Caki2 (cell line): Measurements from ENCODE around the gene LIFR. TPM values are rescaled to one million over a fixed set of nuclear protein-coding genes. Genes with fewer than 3 reads are reported as not detected.
A peak's percentile ranks its signal among the peaks of the same experiment; 100 is the strongest.

Source experiments
- DNase-seq: peaks from one replicate; pipeline ENCODE4 v3.0.0-alpha.2; 2015; ENCODE audit warnings: low read depth
- in situ Hi-C: cut with HindIII; loops from 2 replicates; pipeline ENCODE4 v1.10.0; 2016; ENCODE audit warnings: low sequenced_read_pairs, low pct_unique_long_range_greater_than_20kb, mixed read lengths
- total RNA-seq: library from RNA; depleted of rRNA; stranded (reverse); fragments of >200 nt; shearing (Covaris generic); gene quantifications from 2 replicates; pipeline ENCODE4 v1.2.3, GENCODE V29; 2014; ENCODE audit warnings: low replicate concordance

Gene LIFR
- total RNA-seq, 1 experiment from 2014 or later: 13.7 TPM

DNA sequence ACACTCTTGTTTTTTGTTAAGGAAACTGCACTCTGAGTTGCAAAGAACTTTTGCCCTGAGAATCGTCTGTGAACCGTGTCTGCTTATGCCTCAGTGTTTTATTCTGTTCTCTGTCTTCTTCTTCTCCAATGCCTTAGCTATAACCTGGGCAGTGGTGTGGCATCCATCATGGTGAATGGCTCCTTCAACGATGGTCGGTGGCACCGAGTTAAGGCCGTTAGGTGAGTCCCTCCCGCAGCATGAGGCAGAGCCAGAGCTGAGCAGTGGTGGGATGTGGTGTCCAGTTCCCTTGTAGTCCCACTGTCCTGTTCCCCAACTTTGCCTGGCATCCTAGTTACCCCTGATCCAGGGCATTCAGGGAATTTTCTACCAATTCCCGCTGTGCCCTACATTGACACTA, 98.3 kb downstream of the LIFR start:
- in situ Hi-C loops: no loop called here
- DNase-seq: no peak

DNA sequence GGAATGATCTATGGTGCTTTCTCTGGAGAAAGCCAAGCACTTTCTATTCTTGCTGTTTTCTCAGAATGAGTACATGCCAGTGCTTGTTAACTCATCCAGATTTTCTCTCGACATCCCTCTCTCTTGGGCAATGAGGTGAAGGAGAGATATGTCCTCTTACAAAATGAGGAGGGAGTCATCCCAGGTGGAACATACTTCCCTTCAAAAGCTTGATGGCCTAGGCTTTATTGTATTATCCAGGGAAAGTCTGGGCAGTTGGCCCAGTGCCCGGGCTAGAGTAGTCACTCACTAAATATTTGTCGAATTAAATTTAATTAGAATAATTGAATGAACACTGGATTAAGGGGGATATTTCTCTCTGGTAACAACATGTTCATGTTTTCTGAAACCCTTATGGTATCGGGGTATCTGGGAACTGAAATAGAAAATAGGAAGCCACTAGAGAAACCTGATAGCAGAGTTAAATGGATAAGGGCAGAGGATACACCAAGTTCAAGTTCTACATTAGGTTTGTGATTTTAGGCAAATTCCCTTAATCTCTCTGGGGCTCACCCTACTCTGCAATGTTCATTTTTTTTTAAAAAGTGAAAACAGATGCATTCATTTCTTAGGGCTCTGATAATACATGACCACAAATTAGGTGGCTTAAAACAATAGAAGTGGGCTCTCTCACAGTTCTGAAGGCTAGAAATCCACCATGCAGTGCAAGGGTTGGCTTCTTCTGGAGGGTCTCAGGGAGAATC, 99.6 kb downstream of the LIFR start:
- in situ Hi-C loops: no loop called here
- DNase-seq: no peak

DNA sequence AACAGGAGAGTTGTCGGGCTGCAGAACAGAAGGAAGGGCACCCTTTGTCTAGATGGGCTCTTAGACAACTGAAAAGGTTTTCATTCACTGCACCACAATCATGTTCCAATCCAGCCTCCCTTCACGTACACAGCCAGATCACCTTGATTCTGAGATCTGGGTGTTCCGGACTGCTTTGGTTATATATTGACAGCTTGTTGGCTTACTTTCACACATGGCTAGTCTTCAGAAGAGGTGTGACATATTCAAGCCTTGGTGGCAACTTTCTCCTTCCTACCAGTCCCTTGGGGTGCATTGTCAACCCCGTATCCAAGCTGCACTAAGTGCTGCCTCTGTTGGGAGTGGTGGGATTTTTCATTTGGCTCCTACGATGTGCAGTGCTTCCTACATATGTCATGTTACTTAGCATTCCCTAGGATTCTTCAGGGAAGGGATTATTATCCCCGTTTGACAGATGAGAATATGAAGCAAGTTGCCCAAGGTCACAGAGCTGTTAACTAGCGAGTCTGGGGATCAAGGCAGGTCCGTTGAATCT, 100.6 kb downstream of the LIFR start:
- peak; percentile 49 for DNase-seq
- in situ Hi-C loops: no loop called here

DNA sequence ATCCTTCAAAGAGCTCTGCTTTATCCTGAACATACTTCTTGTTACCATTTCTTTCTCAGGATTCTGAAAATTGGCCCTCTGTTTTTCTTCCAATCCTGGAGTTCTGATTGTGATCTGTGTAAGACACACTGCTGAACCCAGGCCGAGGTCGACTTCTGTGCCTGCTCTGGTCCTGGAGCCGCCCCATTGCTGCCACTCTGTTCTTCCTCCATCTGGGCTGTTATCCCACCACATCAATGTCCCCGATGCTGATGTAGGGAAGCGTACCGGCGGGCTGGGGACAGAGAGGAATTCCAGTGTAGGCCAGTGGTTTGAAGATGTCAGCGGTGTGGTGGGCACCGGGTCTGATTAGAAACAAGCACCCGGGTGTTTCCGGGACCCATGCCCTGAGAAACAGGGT, 102.5 kb downstream of the LIFR start:
- in situ Hi-C loops: no loop called here
- no peak for DNase-seq

DNA sequence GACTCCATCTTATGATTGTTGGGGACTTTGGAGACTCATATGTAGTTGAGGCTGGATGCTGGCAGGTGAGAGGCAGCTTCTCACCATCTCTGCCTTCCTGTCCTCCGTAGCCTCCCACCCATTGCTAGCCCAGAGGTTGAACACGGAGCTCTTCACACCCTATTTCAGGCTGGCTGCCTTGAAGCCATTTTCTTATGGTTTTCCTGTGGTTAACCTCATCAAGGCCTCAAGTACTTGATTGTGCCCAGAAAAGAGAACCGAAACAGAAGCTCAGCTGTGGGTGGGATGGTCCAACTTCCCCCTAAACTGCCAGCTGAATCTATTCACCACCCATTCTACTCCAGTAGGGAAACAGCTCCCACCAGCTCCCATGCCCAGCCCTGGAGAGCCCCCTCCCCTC, 102.9 kb downstream of the LIFR start:
- in situ Hi-C loops: no loop called here
- DNase-seq: no peak

DNA sequence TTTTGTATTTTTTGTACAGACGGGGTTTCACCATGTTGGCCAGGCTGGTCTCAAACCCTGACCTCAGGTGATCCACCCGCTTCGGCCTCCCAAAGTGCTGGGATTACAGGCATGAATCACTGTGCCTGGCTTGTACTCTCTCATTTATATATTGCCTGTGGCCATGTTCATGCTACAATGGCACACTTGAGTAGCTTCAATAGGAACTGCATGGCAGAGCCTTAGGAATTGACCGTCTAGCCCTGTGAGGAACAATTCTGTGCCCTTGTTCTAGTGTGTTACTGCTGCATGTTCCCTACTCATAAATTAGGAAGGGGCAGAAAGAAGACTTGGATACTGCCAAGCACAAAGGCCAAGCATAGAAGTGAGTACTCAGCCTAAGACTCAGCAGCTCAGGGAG, 104.2 kb downstream of the LIFR start:
- no peak for DNase-seq
- in situ Hi-C loops: no loop called here

DNA sequence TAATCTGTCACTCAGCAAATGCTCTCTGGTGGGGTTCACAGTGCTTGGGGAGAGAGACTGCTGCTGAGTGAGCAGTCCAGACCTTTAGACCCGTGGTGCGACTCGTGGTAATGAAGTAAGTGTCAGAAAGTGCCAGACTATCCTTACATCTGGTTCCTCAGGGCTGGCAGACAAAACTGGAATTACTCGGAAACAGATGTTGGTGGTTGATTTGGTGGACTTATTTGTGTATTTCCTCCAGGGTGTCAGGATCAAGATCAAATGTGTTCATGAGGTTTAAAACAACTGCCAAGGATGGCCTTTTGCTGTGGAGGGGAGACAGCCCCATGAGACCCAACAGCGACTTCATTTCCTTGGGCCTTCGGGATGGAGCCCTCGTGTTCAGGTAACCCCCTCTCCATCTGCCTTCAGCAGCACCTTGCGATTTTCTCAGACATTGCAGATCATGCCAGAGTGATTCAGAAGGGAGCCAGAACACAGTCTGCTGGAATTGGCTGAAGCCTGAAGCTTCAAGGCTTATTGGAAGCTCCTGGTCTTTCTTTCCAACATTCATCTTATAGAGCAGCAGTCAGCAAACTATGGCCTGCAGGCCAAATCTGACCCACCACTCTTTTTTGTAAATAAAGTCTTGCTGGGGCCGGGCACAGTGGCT, 105.2 kb downstream of the LIFR start:
- in situ Hi-C loops: no loop called here

DNA sequence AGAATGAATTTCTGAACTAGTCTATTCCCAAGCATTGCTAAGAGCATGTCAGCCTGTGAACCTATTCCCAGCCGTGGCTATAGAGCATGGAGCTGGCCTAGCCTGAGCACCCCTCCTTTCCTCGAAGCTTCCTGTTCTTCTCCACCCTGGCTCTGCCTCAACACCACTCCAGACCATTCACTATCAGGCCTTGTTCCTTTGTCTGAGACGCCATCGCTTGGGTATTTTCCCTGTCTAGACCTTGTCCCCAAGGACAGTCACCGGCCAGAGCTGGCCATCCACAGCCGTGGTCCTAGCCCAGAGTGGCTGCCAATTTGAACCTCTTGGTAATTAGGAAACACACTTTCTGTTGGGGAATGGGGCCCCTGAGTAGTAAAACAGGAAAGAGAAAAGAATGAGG, 105.8 kb downstream of the LIFR start:
- DNase-seq: no peak
- in situ Hi-C loops: no loop called here

More for the DNA sequence above, 105.2 kb downstream of the LIFR start:
- no peak for DNase-seq

DNA sequence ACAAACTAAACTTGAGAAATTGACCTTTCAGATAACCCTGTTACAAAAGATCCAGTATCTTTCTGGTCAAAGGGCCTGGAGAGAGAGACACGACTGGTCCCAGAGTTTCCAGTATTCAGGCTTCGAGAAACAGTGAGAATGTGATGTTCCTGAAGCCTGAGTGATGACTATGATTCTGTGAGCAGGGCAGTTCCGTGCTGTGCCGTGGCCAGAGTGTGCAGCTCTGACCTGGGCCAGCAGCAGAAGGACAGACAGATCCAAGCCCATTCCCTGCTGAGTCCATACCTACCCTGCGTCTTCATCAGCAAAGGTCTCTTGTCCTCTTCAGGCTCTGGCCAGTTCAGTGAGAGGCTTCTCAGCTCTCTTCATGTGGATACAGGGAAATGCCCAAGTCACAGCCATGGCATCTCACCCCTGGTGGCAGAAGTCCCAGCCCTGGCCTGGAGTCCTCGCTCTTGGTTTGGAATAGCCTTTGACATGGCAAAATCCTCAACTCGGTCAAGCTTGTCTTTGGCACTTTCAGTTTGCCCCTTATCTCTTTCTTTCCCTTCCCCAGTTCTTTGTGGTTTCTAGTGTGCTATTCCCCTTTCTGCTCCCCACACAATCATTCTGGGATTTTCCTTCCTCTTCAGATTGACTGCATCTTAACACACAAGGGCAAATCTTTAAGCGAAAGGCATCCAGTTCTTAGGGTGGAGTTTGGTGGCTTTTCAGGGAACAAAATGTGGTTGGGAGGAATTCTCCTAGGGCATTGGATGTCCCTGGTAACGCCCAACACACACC, 107.7 kb downstream of the LIFR start:
- in situ Hi-C loops: no loop called here
- no peak for DNase-seq

DNA sequence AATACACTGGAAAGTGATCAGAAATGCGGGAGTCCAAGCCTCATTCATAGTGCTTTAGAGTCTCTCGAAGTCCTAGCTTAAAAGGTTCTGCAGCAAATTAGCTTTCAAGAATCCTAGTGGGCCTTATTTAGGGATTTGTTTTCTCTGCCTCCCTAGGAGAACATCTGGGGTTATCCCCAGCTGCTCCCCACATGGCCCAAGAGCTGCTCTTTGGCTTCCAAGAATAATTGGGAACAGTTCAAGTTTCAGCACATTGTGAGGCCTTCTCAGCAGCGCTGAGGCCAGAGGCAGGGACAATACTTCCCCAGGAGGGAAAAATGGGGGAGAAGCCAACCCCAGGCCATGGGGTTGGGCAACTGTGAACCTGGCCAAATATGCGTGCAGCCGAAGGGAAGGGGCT, 108.7 kb downstream of the LIFR start:
- no peak for DNase-seq
- in situ Hi-C loops: no loop called here

DNA sequence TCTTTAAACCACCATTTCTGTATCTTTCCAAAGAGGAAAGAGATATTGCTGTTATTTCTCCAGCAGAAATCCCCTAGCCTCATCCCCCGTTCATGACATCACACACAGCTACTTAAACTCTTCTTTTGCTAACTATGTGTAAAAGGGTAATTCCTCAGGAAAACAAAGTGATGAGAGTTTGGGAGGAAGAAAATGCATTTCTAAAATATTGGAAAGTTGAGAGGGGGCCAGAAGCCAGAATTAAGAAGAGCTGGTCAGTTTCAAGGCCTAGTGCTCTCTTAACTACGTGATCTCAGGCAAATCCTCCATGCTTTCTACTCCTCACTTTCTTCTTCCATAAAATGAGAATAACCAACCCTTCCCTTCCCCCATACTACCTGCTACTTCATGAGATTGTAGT, 109.4 kb downstream of the LIFR start:
- no peak for DNase-seq
- in situ Hi-C loops: no loop called here

DNA sequence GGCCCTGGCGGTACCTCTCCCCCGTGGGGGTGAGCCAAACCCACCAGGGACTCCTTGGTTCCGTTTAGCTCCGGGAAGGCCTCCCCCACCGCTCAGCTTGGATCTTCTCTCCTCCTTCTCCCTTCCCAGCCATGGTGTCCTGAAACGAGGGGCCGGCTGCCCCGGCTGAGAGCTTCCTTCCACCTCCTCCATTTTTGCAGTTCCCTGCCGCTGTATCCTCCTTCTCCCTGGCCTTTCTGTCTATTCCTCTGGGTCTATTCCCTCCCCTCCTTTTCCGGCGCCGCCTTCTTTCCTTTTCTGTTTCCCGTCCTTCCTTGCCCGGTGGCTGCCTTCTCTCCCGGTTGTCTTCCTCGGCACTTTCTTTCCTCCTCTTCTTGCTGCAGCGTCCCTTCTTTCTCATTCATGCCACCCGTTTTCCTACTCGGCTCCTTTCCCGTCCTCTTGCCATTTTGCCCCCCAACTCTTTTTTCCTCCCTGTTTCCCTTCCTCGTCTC, 110.4 kb downstream of the LIFR start:
- no peak for DNase-seq
- in situ Hi-C loops: no loop called here

DNA sequence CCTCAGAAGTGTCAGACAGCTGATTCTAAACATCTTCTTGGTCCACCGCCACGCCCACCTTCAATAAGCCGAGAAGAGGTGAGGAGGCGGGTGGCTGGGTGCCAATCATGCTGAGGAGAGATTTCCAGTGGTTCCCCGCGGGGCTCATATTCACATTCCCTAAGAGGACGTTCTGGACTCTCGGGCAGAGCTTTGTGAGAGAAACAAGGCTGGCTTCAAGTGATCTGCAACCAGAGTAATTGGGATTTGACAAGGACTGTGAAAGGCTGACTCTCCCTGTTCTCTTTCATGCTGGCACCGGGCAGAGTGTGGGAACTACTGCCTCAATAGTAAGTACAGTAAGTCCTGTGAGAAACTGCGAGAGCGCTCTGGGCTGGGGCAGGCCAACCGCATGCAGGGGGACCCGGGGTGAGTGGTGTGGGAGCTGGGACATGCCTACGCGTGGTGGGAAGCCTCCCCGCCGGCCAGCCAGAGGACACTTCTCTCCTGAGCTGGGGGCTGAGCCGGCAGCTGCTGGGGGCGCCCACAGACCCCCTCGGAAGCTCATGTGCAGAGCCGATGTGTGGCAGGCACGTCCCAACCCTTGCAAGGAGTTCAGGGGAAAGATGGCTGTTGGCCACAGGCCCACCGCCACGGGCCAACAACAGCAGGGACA, 110.9 kb downstream of the LIFR start:
- DNase-seq: no peak
- in situ Hi-C loops: no loop called here

DNA sequence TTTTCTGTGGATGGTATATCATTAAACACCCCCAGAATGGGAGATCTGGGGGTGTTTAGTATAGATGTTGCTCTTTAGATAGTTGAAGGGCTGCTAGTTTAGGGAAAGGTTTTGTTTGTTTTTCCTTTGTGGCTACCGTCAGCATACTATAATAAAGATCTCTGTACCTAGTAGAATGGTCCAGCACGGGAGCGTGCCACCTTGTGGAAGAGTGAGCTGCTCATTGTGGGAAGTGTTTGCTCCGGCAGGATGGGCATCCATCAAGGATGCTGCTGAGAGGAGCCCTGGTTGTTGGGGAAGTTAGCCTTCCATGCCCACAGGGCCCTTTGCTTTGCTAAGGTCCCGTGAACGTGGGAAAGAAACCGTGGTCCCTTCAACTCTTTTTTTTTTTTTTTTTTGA, 113.1 kb downstream of the LIFR start:
- no peak for DNase-seq
- in situ Hi-C loops: no loop called here

DNA sequence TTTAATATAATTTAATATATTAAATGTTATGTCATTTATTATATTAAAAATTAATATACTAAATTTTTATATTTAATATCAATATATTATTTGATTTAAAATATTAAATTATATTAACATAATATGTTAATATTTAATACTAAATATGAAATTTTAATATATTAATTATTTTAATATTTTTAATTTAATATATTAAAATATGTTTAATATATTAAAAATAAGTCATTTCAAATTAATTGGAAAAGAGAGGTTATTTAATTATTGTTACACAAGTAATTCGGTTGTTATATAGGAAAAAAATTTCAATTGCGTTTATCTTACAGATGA, 114.2 kb downstream of the LIFR start:
- in situ Hi-C loops: no loop called here
- DNase-seq: no peak

DNA sequence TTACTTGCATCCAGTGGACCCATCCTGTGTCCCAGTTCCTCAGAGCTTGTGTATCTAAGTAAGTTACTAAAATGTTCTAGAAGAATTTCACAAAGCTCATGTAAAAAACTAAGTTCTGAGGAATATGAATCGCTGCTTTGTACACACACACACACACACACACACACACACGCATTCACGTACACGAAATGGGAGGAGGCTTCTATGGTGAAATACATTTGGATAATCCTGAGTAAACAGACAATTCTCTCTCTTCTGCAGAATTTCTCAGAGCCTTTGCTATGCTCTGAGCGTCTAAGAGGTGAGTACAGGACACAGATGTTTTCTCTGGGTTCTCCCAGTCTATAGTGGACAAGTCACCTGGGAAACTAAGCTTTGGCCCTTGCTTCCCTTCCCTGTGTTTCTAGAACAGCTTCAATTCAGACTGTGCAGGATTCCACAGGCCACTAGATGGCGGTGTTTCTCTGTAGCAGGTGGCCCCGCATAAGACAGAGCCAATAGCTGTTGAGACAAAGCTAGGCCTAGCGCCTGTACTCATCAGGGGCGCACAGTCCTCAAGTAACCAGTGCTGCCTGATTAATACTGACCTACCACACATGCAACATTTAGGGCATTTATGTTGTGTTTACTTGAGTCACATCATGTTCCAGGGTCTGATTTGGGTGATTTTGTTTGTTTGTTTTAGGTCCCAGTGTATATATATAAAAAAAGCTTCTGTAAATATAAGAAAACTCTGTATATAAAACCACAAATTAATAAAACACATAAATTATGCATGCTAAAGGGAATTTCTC, 114.8 kb downstream of the LIFR start:
- in situ Hi-C loops: no loop called here
- DNase-seq: peak; percentile 79

DNA sequence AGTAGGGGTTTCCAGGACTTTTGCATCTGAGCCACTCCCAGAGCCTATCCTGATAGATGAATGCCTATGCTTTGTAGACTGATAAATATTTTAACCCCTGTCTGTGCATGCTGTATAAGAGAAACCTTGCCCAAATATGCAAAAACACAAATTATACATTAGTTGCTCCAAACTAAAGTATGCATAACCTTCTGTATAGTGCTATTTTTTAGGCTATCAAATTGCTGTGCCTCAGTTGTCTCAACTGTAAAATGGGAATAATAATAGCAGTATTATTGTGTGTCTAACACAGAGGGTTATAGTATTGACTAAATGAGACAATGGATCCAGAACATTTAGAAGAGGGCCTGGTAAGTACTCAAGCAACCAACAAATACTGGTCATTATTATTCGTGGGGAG, 117.7 kb downstream of the LIFR start:
- no peak for DNase-seq

More for the DNA sequence above, 117.7 kb downstream of the LIFR start:
- in situ Hi-C loops: no loop called here
